Keratinocyte (primary cell): ENCODE measurements around the gene MAP3K6. TPM values are rescaled to one million over a fixed set of nuclear protein-coding genes. Genes with fewer than 3 reads are reported as not detected.
A peak's percentile ranks its signal among the peaks of the same experiment; 100 is the strongest.

Experiments
- DNase-seq: peaks from one replicate; pipeline ENCODE4 v3.0.0-alpha.2; 2011; ENCODE audit warnings: low read depth, missing footprints, low spot score
- FAIRE-seq: peaks from 2 replicates; lab custom pipeline; 2011; peaks lifted over from hg19 to GRCh38; lab: Jason Lieb, UNC
- H2AFZ ChIP-seq: 2 replicates; pipeline ENCODE4 v1.6.0; 2012; ENCODE audit warnings: low read length, control low read depth, inconsistent platforms; ENCODE audit not compliant: control insufficient read depth
- H3K27ac ChIP-seq: 2 replicates; pipeline ENCODE4 v1.5.1; 2011; ENCODE audit warnings: low read length; ENCODE audit not compliant: control insufficient read depth, insufficient read depth
- H3K27me3 ChIP-seq: 3 replicates; pipeline ENCODE4 v1.6.0; 2011; ENCODE audit warnings: low read length; ENCODE audit not compliant: control insufficient read depth, insufficient read depth; ENCODE audit errors: extremely low read depth
- H3K36me3 ChIP-seq, 2 experiments: 2 replicates in 1 of 2; 3 replicates in 1 of 2; pipeline ENCODE4 v1.5.1; 2011; ENCODE audit warnings: low read length in 2 of 2, mild to moderate bottlenecking in 1 of 2; ENCODE audit not compliant: control insufficient read depth in 2 of 2, insufficient read depth in 2 of 2; ENCODE audit errors: extremely low read depth in 1 of 2
- H3K4me1 ChIP-seq: 3 replicates; pipeline ENCODE4 v1.5.1; 2011; ENCODE audit warnings: low read length; ENCODE audit not compliant: control insufficient read depth, insufficient read depth; ENCODE audit errors: extremely low read depth
- H3K4me2 ChIP-seq: 3 replicates; pipeline ENCODE4 v1.6.0; 2011; ENCODE audit warnings: low read depth, low read length; ENCODE audit not compliant: control insufficient read depth, insufficient read depth; ENCODE audit errors: extremely low read depth
- H3K4me3 ChIP-seq, 3 experiments: fragments of 200-600 bp in 1 of 3; sonication (generic) in 1 of 3; 2 replicates in 2 of 3; 3 replicates in 1 of 3; pipeline ENCODE4 v1.5.1; 2011 to 2016; ENCODE audit warnings: low read length in 3 of 3, mild to moderate bottlenecking in 3 of 3, control low read depth in 2 of 3, inconsistent platforms in 1 of 3, low read depth in 1 of 3, mixed read lengths in 1 of 3, mixed run types in 1 of 3, moderate library complexity in 1 of 3; ENCODE audit not compliant: control insufficient read depth in 2 of 3, insufficient read depth in 2 of 3; ENCODE audit errors: extremely low read depth in 1 of 3
- H3K79me2 ChIP-seq: 2 replicates; pipeline ENCODE4 v1.6.0; 2012; ENCODE audit warnings: low read length; ENCODE audit not compliant: control insufficient read depth, insufficient read depth
- H3K9ac ChIP-seq: 3 replicates; pipeline ENCODE4 v1.6.0; 2011; ENCODE audit warnings: low read length; ENCODE audit not compliant: control insufficient read depth, insufficient read depth; ENCODE audit errors: extremely low read depth
- H3K9me1 ChIP-seq: 3 replicates; pipeline ENCODE4 v1.6.0; 2011; ENCODE audit warnings: low read length; ENCODE audit not compliant: control insufficient read depth, insufficient read depth; ENCODE audit errors: extremely low read depth
- H3K9me3 ChIP-seq: 2 replicates; pipeline ENCODE4 v1.5.1; 2012; ENCODE audit warnings: low read depth, low read length; ENCODE audit not compliant: control insufficient read depth
- H4K20me1 ChIP-seq: 3 replicates; pipeline ENCODE4 v1.6.0; 2011; ENCODE audit warnings: low read length; ENCODE audit not compliant: control insufficient read depth, insufficient read depth; ENCODE audit errors: extremely low read depth
- CTCF ChIP-seq, 3 experiments: IDR thresholded peaks in 1 of 3; conservative IDR thresholded peaks in 1 of 3; optimal IDR thresholded peaks in 1 of 3; 2 replicates in 2 of 3; 3 replicates in 1 of 3; pipeline versions ENCODE3 to v1.5.1; 2011; ENCODE audit warnings: low read length in 3 of 3, mild to moderate bottlenecking in 3 of 3, moderate library complexity in 2 of 3, control low read depth in 1 of 3, inconsistent platforms in 1 of 3; ENCODE audit not compliant: insufficient read depth in 2 of 3; ENCODE audit errors: extremely low read depth in 1 of 3
- EZH2 ChIP-seq: IDR thresholded peaks from one replicate; pipeline ENCODE4 v1.6.1; 2012; ENCODE audit warnings: inconsistent platforms, mild to moderate bottlenecking, low read length, moderate library complexity
- dilution Hi-C: fragments of 300-500 bp; cut with MboI; formaldehyde crosslinking; loops from one replicate; pipeline ENCODE4 v1.7.0; 2020; ENCODE audit warnings: low sequenced_read_pairs; ENCODE audit not compliant: extremely low pct_ligation_motif_present
- polyA plus RNA-seq, 5 experiments: library from polyadenylated mRNA; depleted of rRNA in 3 of 5; stranded (reverse) in 3 of 5; stranded (forward) in 1 of 5; unstranded in 1 of 5; fragments of >200 nt; gene quantifications; 1 replicate in 1 of 5; 2 replicates in 3 of 5; 3 replicates in 1 of 5; pipeline versions ENCODE4 v1.2.1 to v1.2.3, GENCODE V29; 2011 to 2012; ENCODE audit warnings: missing spikeins in 2 of 5, low read depth in 1 of 5, low replicate concordance in 1 of 5

The MAP3K6 gene
- polyA plus RNA-seq, 1 donor (not counting 4 experiments of a cell fraction or from before 2014, with no cell fraction given), result 13.4 TPM

GRCh38 chr1:27325286-27325685 lies 41.5 kb downstream of the MAP3K6 start:
- DNase-seq, result no peak
- no peak for FAIRE-seq
- no peak overlapping the region for H3K4me3 ChIP-seq
- peaks cover 74% of the 10 kb centered on the region for H3K79me2 ChIP-seq
- H3K4me2 ChIP-seq, result no peak overlapping the region
- H4K20me1 ChIP-seq, result no peaks in the 10 kb centered on the region
- H2AFZ ChIP-seq, result no peak overlapping the region
- H3K9ac ChIP-seq, result no peak overlapping the region
- peaks cover 12% of the 10 kb centered on the region for H3K4me1 ChIP-seq
- no peaks in the 10 kb centered on the region for H3K9me1 ChIP-seq
- H3K9me3 ChIP-seq, result no peaks in the 10 kb centered on the region
- dilution Hi-C loops, result no loop called here
- H3K36me3 ChIP-seq, result peaks cover 8 to 25% of the 10 kb centered on the region in 2 experiments
- TF ChIP-seq EZH2 (no peak), CTCF (optimal IDR thresholded peaks at IDR 0.05 in 1 of 3, IDR thresholded peaks at IDR 0.05 in 1 of 3, conservative IDR thresholded peaks at IDR 0.05 in 1 of 3; ENCODE audit: extremely low read depth in 1 of 3, insufficient read depth in 2 of 3, low read length in 3 of 3) (no peak)
- H3K27me3 ChIP-seq, result no peaks in the 10 kb centered on the region
- H3K27ac ChIP-seq, result no peak overlapping the region

- FAIRE-seq (no peak), DNase-seq (no peak)
- Histone ChIP-seq H4K20me1 (no peaks in the 10 kb centered on the region), H3K36me3 (peaks cover 5 to 12% of the 10 kb centered on the region in 2 experiments), H3K27me3 (no peaks in the 10 kb centered on the region), H3K4me3 (peak overlapping the region; percentile 97 to 100 (median 98)), H3K9me3 (no peaks in the 10 kb centered on the region), H3K79me2 (peaks cover 54% of the 10 kb centered on the region), H3K9ac (peak overlapping the region; percentile 99), H3K4me2 (peak overlapping the region; percentile 91), H3K27ac (peak overlapping the region; percentile 91), H3K4me1 (peaks cover 12% of the 10 kb centered on the region), H3K9me1 (no peaks in the 10 kb centered on the region), H2AFZ (peak overlapping the region; percentile 94)
- dilution Hi-C loops, result no loop called here
- no peak for TF ChIP-seq EZH2
- TF ChIP-seq CTCF (optimal IDR thresholded peaks at IDR 0.05 in 1 of 3, IDR thresholded peaks at IDR 0.05 in 1 of 3, conservative IDR thresholded peaks at IDR 0.05 in 1 of 3; ENCODE audit: extremely low read depth in 1 of 3, insufficient read depth in 2 of 3, low read length in 3 of 3), result no peak
Measured at GRCh38 chr1:27322569-27323240, 44.1 kb downstream of the MAP3K6 start.
